ENCODE measurements around the gene UCN3.

The UCN3 gene

GRCh38 chr10:5343561-5343960 is 21.2 kb upstream of the UCN3 start:
- H3K27me3 ChIP-seq (ENCODE audit: control insufficient read depth, insufficient read depth, low read length, poor library complexity, severe bottlenecking), result no peaks in the 10 kb centered on the region
- H3K9me3 ChIP-seq (ENCODE audit: control insufficient read depth, low read length), result no peaks in the 10 kb centered on the region
- no peak overlapping the region for H3K27ac ChIP-seq (ENCODE audit: insufficient read depth, low read depth, low read length, poor library complexity, severe bottlenecking)
- WGBS, 2 experiments, result 89 to 95% methylated on average over 3 to 4 of the region's 4 CpGs
- no peaks in the 10 kb centered on the region for H3K36me3 ChIP-seq (ENCODE audit: control insufficient read depth, insufficient read depth, low read length)
- H3K4me3 ChIP-seq (ENCODE audit: insufficient read depth, low read depth, low read length), result no peak overlapping the region
- H3K4me1 ChIP-seq (ENCODE audit: control insufficient read depth, insufficient read depth, low read length), result no peaks in the 10 kb centered on the region

- Histone ChIP-seq H3K4me1 (ENCODE audit: control insufficient read depth, insufficient read depth, low read length) (no peaks in the 10 kb centered on the region), H3K36me3 (ENCODE audit: control insufficient read depth, insufficient read depth, low read length) (no peaks in the 10 kb centered on the region), H3K4me3 (ENCODE audit: insufficient read depth, low read depth, low read length) (no peak overlapping the region), H3K9me3 (ENCODE audit: control insufficient read depth, low read length) (no peaks in the 10 kb centered on the region), H3K27me3 (ENCODE audit: control insufficient read depth, insufficient read depth, low read length, poor library complexity, severe bottlenecking) (no peaks in the 10 kb centered on the region), H3K27ac (ENCODE audit: insufficient read depth, low read depth, low read length, poor library complexity, severe bottlenecking) (no peak overlapping the region)
- 93 to 94% methylated on average over 4 of the region's 4 CpGs for WGBS, 2 experiments
Observed at GRCh38 chr10:5343979-5344378, 20.8 kb upstream of the UCN3 start.

- Histone ChIP-seq H3K27ac (ENCODE audit: insufficient read depth, low read depth, low read length, poor library complexity, severe bottlenecking) (no peak overlapping the region), H3K36me3 (ENCODE audit: control insufficient read depth, insufficient read depth, low read length) (no peaks in the 10 kb centered on the region), H3K4me1 (ENCODE audit: control insufficient read depth, insufficient read depth, low read length) (no peaks in the 10 kb centered on the region), H3K4me3 (ENCODE audit: insufficient read depth, low read depth, low read length) (no peak overlapping the region), H3K27me3 (ENCODE audit: control insufficient read depth, insufficient read depth, low read length, poor library complexity, severe bottlenecking) (no peaks in the 10 kb centered on the region), H3K9me3 (ENCODE audit: control insufficient read depth, low read length) (no peaks in the 10 kb centered on the region)
Observed at GRCh38 chr10:5344746-5345145, 20.0 kb upstream of the UCN3 start.

GRCh38 chr10:5346881-5347280 is 17.9 kb upstream of the UCN3 start:
- no peaks in the 10 kb centered on the region for H3K27me3 ChIP-seq (ENCODE audit: control insufficient read depth, insufficient read depth, low read length, poor library complexity, severe bottlenecking)
- no peaks in the 10 kb centered on the region for H3K4me1 ChIP-seq (ENCODE audit: control insufficient read depth, insufficient read depth, low read length)
- no peak overlapping the region for H3K4me3 ChIP-seq (ENCODE audit: insufficient read depth, low read depth, low read length)
- H3K9me3 ChIP-seq (ENCODE audit: control insufficient read depth, low read length), result no peaks in the 10 kb centered on the region
- H3K36me3 ChIP-seq (ENCODE audit: control insufficient read depth, insufficient read depth, low read length), result no peaks in the 10 kb centered on the region
- H3K27ac ChIP-seq (ENCODE audit: insufficient read depth, low read depth, low read length, poor library complexity, severe bottlenecking), result no peak overlapping the region
- 86 to 89% methylated on average over 4 of the region's 4 CpGs for WGBS, 2 experiments

- Histone ChIP-seq H3K9me3 (ENCODE audit: control insufficient read depth, low read length) (no peaks in the 10 kb centered on the region), H3K36me3 (ENCODE audit: control insufficient read depth, insufficient read depth, low read length) (no peaks in the 10 kb centered on the region), H3K27me3 (ENCODE audit: control insufficient read depth, insufficient read depth, low read length, poor library complexity, severe bottlenecking) (no peaks in the 10 kb centered on the region), H3K4me1 (ENCODE audit: control insufficient read depth, insufficient read depth, low read length) (no peaks in the 10 kb centered on the region), H3K4me3 (ENCODE audit: insufficient read depth, low read depth, low read length) (no peak overlapping the region), H3K27ac (ENCODE audit: insufficient read depth, low read depth, low read length, poor library complexity, severe bottlenecking) (no peak overlapping the region)
- WGBS, 2 experiments, result 88% methylated on average over 2 of the region's 2 CpGs
Observed at GRCh38 chr10:5349362-5349761, 15.4 kb upstream of the UCN3 start.

- H3K27me3 ChIP-seq (ENCODE audit: control insufficient read depth, insufficient read depth, low read length, poor library complexity, severe bottlenecking), result no peaks in the 10 kb centered on the region
- H3K4me3 ChIP-seq (ENCODE audit: insufficient read depth, low read depth, low read length), result no peak overlapping the region
- WGBS, 2 experiments, result 66 to 73% methylated on average over 3 of the region's 3 CpGs
- H3K27ac ChIP-seq (ENCODE audit: insufficient read depth, low read depth, low read length, poor library complexity, severe bottlenecking), result no peak overlapping the region
- no peaks in the 10 kb centered on the region for H3K36me3 ChIP-seq (ENCODE audit: control insufficient read depth, insufficient read depth, low read length)
- no peaks in the 10 kb centered on the region for H3K9me3 ChIP-seq (ENCODE audit: control insufficient read depth, low read length)
- H3K4me1 ChIP-seq (ENCODE audit: control insufficient read depth, insufficient read depth, low read length), result no peaks in the 10 kb centered on the region
Observed at GRCh38 chr10:5354068-5354467, 10.7 kb upstream of the UCN3 start.

GRCh38 chr10:5355594-5356301 is 9.0 kb upstream of the UCN3 start:
- H3K27me3 ChIP-seq (ENCODE audit: control insufficient read depth, insufficient read depth, low read length, poor library complexity, severe bottlenecking), result no peaks in the 10 kb centered on the region
- no peaks in the 10 kb centered on the region for H3K36me3 ChIP-seq (ENCODE audit: control insufficient read depth, insufficient read depth, low read length)
- WGBS, 2 experiments, result 91 to 92% methylated on average over 6 of the region's 6 CpGs
- no peak overlapping the region for H3K27ac ChIP-seq (ENCODE audit: insufficient read depth, low read depth, low read length, poor library complexity, severe bottlenecking)
- no peak overlapping the region for H3K4me3 ChIP-seq (ENCODE audit: insufficient read depth, low read depth, low read length)
- peaks cover 7% of the 10 kb centered on the region for H3K4me1 ChIP-seq (ENCODE audit: control insufficient read depth, insufficient read depth, low read length)
- no peaks in the 10 kb centered on the region for H3K9me3 ChIP-seq (ENCODE audit: control insufficient read depth, low read length)

- peaks cover 7% of the 10 kb centered on the region for H3K4me1 ChIP-seq (ENCODE audit: control insufficient read depth, insufficient read depth, low read length)
- no peak overlapping the region for H3K4me3 ChIP-seq (ENCODE audit: insufficient read depth, low read depth, low read length)
- H3K9me3 ChIP-seq (ENCODE audit: control insufficient read depth, low read length), result no peaks in the 10 kb centered on the region
- 91 to 93% methylated on average over 4 of the region's 4 CpGs for WGBS, 2 experiments
- H3K36me3 ChIP-seq (ENCODE audit: control insufficient read depth, insufficient read depth, low read length), result no peaks in the 10 kb centered on the region
- H3K27ac ChIP-seq (ENCODE audit: insufficient read depth, low read depth, low read length, poor library complexity, severe bottlenecking), result no peak overlapping the region
- H3K27me3 ChIP-seq (ENCODE audit: control insufficient read depth, insufficient read depth, low read length, poor library complexity, severe bottlenecking), result no peaks in the 10 kb centered on the region
Observed at GRCh38 chr10:5356302-5356763, 8.4 kb upstream of the UCN3 start.

- Histone ChIP-seq H3K27me3 (ENCODE audit: control insufficient read depth, insufficient read depth, low read length, poor library complexity, severe bottlenecking) (no peaks in the 10 kb centered on the region), H3K4me1 (ENCODE audit: control insufficient read depth, insufficient read depth, low read length) (peaks cover 7% of the 10 kb centered on the region), H3K36me3 (ENCODE audit: control insufficient read depth, insufficient read depth, low read length) (no peaks in the 10 kb centered on the region), H3K9me3 (ENCODE audit: control insufficient read depth, low read length) (no peaks in the 10 kb centered on the region), H3K27ac (ENCODE audit: insufficient read depth, low read depth, low read length, poor library complexity, severe bottlenecking) (no peak overlapping the region), H3K4me3 (ENCODE audit: insufficient read depth, low read depth, low read length) (no peak overlapping the region)
- 52 to 64% methylated on average over 5 to 7 of the region's 7 CpGs for WGBS, 2 experiments
Observed at GRCh38 chr10:5360318-5360915, 4.3 kb upstream of the UCN3 start.

- Histone ChIP-seq H3K27ac (ENCODE audit: insufficient read depth, low read depth, low read length, poor library complexity, severe bottlenecking) (no peak overlapping the region), H3K4me3 (ENCODE audit: insufficient read depth, low read depth, low read length) (no peak overlapping the region), H3K27me3 (ENCODE audit: control insufficient read depth, insufficient read depth, low read length, poor library complexity, severe bottlenecking) (no peaks in the 10 kb centered on the region), H3K36me3 (ENCODE audit: control insufficient read depth, insufficient read depth, low read length) (no peaks in the 10 kb centered on the region), H3K9me3 (ENCODE audit: control insufficient read depth, low read length) (no peaks in the 10 kb centered on the region), H3K4me1 (ENCODE audit: control insufficient read depth, insufficient read depth, low read length) (peaks cover 7% of the 10 kb centered on the region)
- WGBS, 2 experiments, result 87 to 89% methylated on average over 4 of the region's 4 CpGs
Observed at GRCh38 chr10:5361966-5362365, 2.8 kb upstream of the UCN3 start.

Measured in ectodermal cell (in vitro differentiated cells).